Measurements from ENCODE around the gene DACH1. TPM values are rescaled to one million over a fixed set of nuclear protein-coding genes. Genes with fewer than 3 reads are reported as not detected.

DACH1 gene
- total and polyA plus RNA-seq, 2 donors (not counting 3 experiments of a cell fraction or from before 2014, with no cell fraction given) = 8.6 to 28.3 TPM

DNA sequence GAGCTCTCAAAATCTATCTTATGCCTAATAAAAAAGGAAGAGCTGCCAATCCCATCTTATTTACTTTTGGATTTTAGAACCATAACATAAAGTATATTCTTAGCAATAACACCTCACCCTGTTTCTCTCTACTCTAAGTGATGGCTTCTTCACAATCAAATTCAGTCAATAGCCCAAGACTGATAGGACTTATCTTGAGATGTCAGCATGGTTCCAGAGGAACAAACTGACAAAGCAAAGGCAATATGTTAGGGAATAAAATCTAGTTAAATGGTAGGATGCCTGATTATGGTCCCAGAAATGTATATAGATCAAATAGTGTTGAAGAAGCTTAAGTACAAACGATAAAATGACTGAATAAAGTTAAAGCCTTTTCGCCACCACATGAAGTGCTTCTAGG is 36.3 kb downstream of the DACH1 start:
- intact Hi-C loops (cut with micrococcal nuclease) = no loop called here
- TF ChIP-seq MYC (IDR thresholded peaks at IDR 0.05; ENCODE audit: low read depth, low read length) = no peak
- TF ChIP-seq GATA2 (IDR thresholded peaks at IDR 0.05; ENCODE audit: insufficient read depth, insufficient read length, low read depth, low read length) = no peak
- TF ChIP-seq POLR2AphosphoS5 (IDR thresholded peaks at IDR 0.05; ENCODE audit: insufficient read depth, low read depth, low read length) = no peak
- no peak for TF ChIP-seq EZH2 (IDR thresholded peaks at IDR 0.05; ENCODE audit: borderline replicate concordance, low read depth, low read length, severe bottlenecking)
- no peak for TF ChIP-seq JUN (IDR thresholded peaks at IDR 0.05; ENCODE audit: borderline replicate concordance, insufficient read depth, insufficient read length, low read depth)
- no peak for TF ChIP-seq CTCF (IDR thresholded peaks at IDR 0.05; ENCODE audit: extremely low read depth in 1 of 2, insufficient read depth in 1 of 2, low read depth in 1 of 2, low read length in 2 of 2)
- no peak for TF ChIP-seq FOS (IDR thresholded peaks at IDR 0.05; ENCODE audit: borderline replicate concordance, insufficient read depth, low read length)
- TF ChIP-seq POLR2A (IDR thresholded peaks at IDR 0.05; ENCODE audit: low read depth, low read length) = no peak
- TF ChIP-seq MAX (IDR thresholded peaks at IDR 0.05; ENCODE audit: insufficient read depth, insufficient read length) = no peak
- ChIA-PET POLR2A (no interaction called here), CTCF (no interaction called here)
- no peak overlapping the region for H3K27ac ChIP-seq (ENCODE audit: insufficient read depth, low read depth, low read length)
- no peaks in the 10 kb centered on the region for H3K9me1 ChIP-seq (replicated peaks; ENCODE audit: control insufficient read depth, extremely low read depth, insufficient read depth, low read length)
- no peaks in the 10 kb centered on the region for H3K36me3 ChIP-seq (ENCODE audit: control insufficient read depth in 2 of 2, extremely low read depth in 1 of 2, insufficient read depth in 2 of 2, low read length in 2 of 2)
- H3K9me3 ChIP-seq (replicated peaks; ENCODE audit: control insufficient read depth, insufficient read depth, low read length) = no peaks in the 10 kb centered on the region
- H3K4me1 ChIP-seq (ENCODE audit: control insufficient read depth, extremely low read depth, insufficient read depth, low read length) = no peaks in the 10 kb centered on the region
- dilution Hi-C loops (cut with MboI; ENCODE audit: extremely low pct_ligation_motif_present, low sequenced_read_pairs) = no loop called here
- H4K20me1 ChIP-seq (replicated peaks; ENCODE audit: control insufficient read depth, extremely low read depth, insufficient read depth, low read length) = no peaks in the 10 kb centered on the region
- H3K79me2 ChIP-seq (ENCODE audit: control insufficient read depth, insufficient read depth, low read length) = no peaks in the 10 kb centered on the region
- H3K4me2 ChIP-seq (ENCODE audit: insufficient read depth, low read length) = no peak overlapping the region
- DNase-seq (ENCODE audit: low read depth, low spot score) (no peak), FAIRE-seq (no peak)
- H3K4me3 ChIP-seq (replicated peaks in 1 of 3; ENCODE audit: insufficient read depth in 1 of 3, low read depth in 1 of 3, low read length in 3 of 3) = no peak overlapping the region
- no TSS peak for BruUV-seq (replicated peaks)
- no peak overlapping the region for H3K9ac ChIP-seq (replicated peaks; ENCODE audit: extremely low read depth, insufficient read depth, low read length)
- H2AFZ ChIP-seq (ENCODE audit: low read depth, low read length) = no peak overlapping the region
- H3K27me3 ChIP-seq (ENCODE audit: control insufficient read depth in 2 of 2, insufficient read depth in 2 of 2, low read length in 2 of 2) = no peaks in the 10 kb centered on the region

Measured in endothelial cell of umbilical vein (primary cell).